ENCODE measurements around the gene ERBB4. TPM values are rescaled to one million over a fixed set of nuclear protein-coding genes. Genes with fewer than 3 reads are reported as not detected.
A peak's percentile ranks its signal among the peaks of the same experiment; 100 is the strongest.

The ERBB4 gene
- total RNA-seq, 1 experiment from 2014 or later: 0.04 TPM

DNA sequence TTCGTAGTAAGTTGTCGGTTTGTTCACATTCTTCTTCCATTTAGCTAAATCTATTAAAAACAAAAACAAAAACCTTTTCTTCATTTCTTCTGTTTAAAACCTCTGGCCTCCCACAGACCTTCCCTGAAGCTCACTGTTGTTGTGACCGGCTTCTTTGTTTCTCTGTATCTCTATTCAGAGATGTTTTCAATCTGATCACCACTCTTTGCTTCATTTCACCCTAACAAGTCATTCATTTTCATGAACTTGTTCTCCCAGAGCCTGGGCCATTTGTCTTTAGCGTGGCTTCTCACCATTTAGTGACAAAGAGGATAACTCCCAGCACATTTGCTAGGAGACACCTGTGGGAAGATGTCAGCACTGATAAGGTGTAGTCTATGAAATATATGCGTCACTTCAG is 794.2 kb downstream of the ERBB4 start:
- H3K27me3 Mint-ChIP-seq (ENCODE audit: low read depth): no peaks in the 10 kb centered on the region
- Histone ChIP-seq H3K4me2 (ENCODE audit: insufficient read depth, insufficient read length, low read length) (no peak overlapping the region), H3K18ac (ENCODE audit: insufficient read length, low read depth, low read length) (no peak overlapping the region), H2AFZ (ENCODE audit: low read length) (no peak overlapping the region), H4K5ac (ENCODE audit: insufficient read length, low read depth, low read length) (no peak overlapping the region), H3K27me3 (ENCODE audit: insufficient read depth, low read length) (no peaks in the 10 kb centered on the region), H3K23me2 (ENCODE audit: insufficient read length, low read depth, low read length, poor library complexity, severe bottlenecking) (no peaks in the 10 kb centered on the region), H2BK120ac (ENCODE audit: low read depth, low read length, poor library complexity, severe bottlenecking) (no peak overlapping the region), H2AK5ac (ENCODE audit: insufficient read length, low read length) (no peak overlapping the region), H2BK20ac (ENCODE audit: low read depth, low read length, poor library complexity, severe bottlenecking) (no peak overlapping the region), H2BK5ac (ENCODE audit: insufficient read length, low read length) (no peak overlapping the region), H3K9me3 (ENCODE audit: control insufficient read depth, low read depth, low read length) (no peaks in the 10 kb centered on the region), H3K79me2 (ENCODE audit: insufficient read depth, low read length) (no peaks in the 10 kb centered on the region), H3K4ac (ENCODE audit: low read depth, low read length) (no peak overlapping the region), H4K91ac (ENCODE audit: insufficient read length, low read depth, low read length) (no peak overlapping the region), H3T11ph (ENCODE audit: low read length) (no peak overlapping the region), H4K8ac (replicated peaks; ENCODE audit: insufficient read length, low read depth, low read length) (no peak overlapping the region), H2BK12ac (ENCODE audit: insufficient read length, low read depth, low read length) (no peak overlapping the region), H3K14ac (ENCODE audit: insufficient read depth, low read length) (no peak overlapping the region), H3K79me1 (ENCODE audit: insufficient read depth, low read depth, low read length, poor library complexity, severe bottlenecking) (no peaks in the 10 kb centered on the region), H3K27ac (ENCODE audit: insufficient read length, low read depth, low read length) (no peak overlapping the region), H2BK15ac (ENCODE audit: low read depth, low read length) (no peak overlapping the region), H3K23ac (ENCODE audit: insufficient read length, low read depth, low read length) (no peak overlapping the region), H3K56ac (ENCODE audit: insufficient read length, low read depth, low read length) (no peak overlapping the region), H4K20me1 (ENCODE audit: control insufficient read depth, insufficient read depth, insufficient read length) (no peaks in the 10 kb centered on the region), H3K9ac (ENCODE audit: extremely low read depth, insufficient read length, low read length) (no peak overlapping the region), H3K4me1 (ENCODE audit: insufficient read depth, low read length) (no peaks in the 10 kb centered on the region)
- no peak overlapping the region for H3K4me3 Mint-ChIP-seq
- no peaks in the 10 kb centered on the region; a peak in 1 of 7 replicates for H3K36me3 Mint-ChIP-seq (ENCODE audit: insufficient read depth in 1 of 3, low read depth in 3 of 3)
- no peaks in the 10 kb centered on the region for H3K9me3 Mint-ChIP-seq
- WGBS (ENCODE audit: extremely low coverage, insufficient read length, low lambda C conversion rate): no CpG with 5 or more reads among the region's 5 CpGs
- peak overlapping the region in 2 of 3 experiments; percentile 17 to 76; a peak in 2 of 7 replicates for H3K27ac Mint-ChIP-seq
- TF ChIP-seq, protein P1, sequence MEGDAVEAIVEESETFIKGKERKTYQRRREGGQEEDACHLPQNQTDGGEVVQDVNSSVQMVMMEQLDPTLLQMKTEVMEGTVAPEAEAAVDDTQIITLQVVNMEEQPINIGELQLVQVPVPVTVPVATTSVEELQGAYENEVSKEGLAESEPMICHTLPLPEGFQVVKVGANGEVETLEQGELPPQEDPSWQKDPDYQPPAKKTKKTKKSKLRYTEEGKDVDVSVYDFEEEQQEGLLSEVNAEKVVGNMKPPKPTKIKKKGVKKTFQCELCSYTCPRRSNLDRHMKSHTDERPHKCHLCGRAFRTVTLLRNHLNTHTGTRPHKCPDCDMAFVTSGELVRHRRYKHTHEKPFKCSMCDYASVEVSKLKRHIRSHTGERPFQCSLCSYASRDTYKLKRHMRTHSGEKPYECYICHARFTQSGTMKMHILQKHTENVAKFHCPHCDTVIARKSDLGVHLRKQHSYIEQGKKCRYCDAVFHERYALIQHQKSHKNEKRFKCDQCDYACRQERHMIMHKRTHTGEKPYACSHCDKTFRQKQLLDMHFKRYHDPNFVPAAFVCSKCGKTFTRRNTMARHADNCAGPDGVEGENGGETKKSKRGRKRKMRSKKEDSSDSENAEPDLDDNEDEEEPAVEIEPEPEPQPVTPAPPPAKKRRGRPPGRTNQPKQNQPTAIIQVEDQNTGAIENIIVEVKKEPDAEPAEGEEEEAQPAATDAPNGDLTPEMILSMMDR (conservative IDR thresholded peaks at IDR 0.05): no peak
- H3K4me1 Mint-ChIP-seq: peaks cover 9 to 10% of the 10 kb centered on the region in 2 experiments
- no peak for DNase-seq

Measured in H9 (cell line).